Vagina (tissue), 2 donors: Measurements from ENCODE around the gene GSG1L.

Experiments used
- CTCF ChIP-seq, 3 experiments: fragments of 450-650 bp in 2 of 3; fragments of 200-600 bp in 1 of 3; sonication (generic) in 1 of 3; IDR thresholded peaks; one replicate each; pipeline ENCODE4 v1.5.1; 2017 to 2019; ENCODE audit warnings: antibody characterized with exemption in 3 of 3, mild to moderate bottlenecking in 2 of 3, moderate library complexity in 2 of 3
- POLR2A ChIP-seq, 2 donors: fragments of 450-650 bp; IDR thresholded peaks; one replicate each; pipeline ENCODE4 v1.6.1; 2017; ENCODE audit warnings: antibody characterized with exemption in 2 of 2, mild to moderate bottlenecking in 2 of 2, moderate library complexity in 2 of 2
- POLR2AphosphoS5 ChIP-seq, 2 donors: sonication (generic); formaldehyde crosslinking; IDR thresholded peaks; one replicate each; pipeline ENCODE4 v1.9.0; 2017; ENCODE audit warnings: antibody characterized with exemption in 2 of 2, mild to moderate bottlenecking in 2 of 2, low read depth in 1 of 2; ENCODE audit not compliant: insufficient read depth in 1 of 2

- TF ChIP-seq CTCF (IDR thresholded peaks at IDR 0.05) (no peak), POLR2AphosphoS5 (IDR thresholded peaks at IDR 0.05; ENCODE audit: insufficient read depth in 1 of 2, low read depth in 1 of 2) (no peak), POLR2A (IDR thresholded peaks at IDR 0.05) (no peak)
Observed at GRCh38 chr16:28019218-28019617, 44.3 kb downstream of the GSG1L start.
